ENCODE measurements around the gene CCDC85A.
"Not testable (repeated sequence)": the region's sequence is repeated elsewhere in the genome, so short reads cannot be mapped to it uniquely, and the experiment has no call there.

Gene CCDC85A

DNA sequence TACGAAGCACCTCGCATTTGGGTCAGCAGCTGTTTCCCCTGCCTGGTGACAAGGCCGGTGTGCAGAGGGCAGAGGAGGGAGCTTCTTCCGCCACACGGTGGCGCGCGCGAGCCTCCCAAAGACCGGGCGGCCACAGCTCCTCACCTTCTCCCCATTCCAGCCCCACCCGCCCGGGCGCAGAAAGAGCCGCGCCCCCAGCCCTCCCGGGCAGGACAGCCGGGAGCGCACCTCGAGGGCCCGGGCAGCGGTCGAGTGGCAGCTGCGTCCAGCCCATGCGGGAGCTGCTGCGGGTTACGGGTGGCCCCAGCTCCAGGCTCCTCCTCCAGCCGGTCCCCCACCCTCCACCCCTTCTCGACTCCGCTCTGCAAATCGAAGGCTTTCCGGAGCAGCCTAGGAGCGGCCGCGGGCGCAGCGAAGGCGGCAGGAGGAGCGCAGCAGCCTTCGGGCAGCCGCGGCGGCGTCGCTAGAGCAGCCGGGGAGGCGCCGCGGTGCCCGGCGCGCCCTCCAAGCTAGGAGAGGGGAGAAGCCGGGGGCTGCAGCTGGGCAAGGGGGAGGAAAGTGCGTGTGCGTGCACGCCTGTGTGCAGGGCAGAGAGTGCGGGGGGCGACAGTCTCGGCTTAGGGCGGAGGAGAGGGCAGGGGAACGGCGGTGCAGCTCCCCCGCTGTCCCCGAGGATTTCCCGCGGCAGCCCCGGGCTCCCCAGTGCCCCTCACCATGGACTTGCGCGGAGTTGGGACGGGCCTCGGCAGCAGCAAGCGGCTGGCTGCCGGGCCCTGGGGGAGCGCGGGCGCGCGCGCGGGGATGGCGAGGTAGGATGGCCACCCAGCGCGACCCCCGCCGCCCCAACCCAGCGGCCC is at the start of gene CCDC85A:
Gene CCDC85A, plus strand, starts transcription at position 348 of the 857 bp plus-strand sequence. CDS start 635 bp downstream, outside the sequence.
- DNase-seq: peak; percentile 9

- DNase-seq: no peak
These were observed 48.9 kb upstream of the CCDC85A start for GRCh38 chr2:56134861-56135260.

DNA sequence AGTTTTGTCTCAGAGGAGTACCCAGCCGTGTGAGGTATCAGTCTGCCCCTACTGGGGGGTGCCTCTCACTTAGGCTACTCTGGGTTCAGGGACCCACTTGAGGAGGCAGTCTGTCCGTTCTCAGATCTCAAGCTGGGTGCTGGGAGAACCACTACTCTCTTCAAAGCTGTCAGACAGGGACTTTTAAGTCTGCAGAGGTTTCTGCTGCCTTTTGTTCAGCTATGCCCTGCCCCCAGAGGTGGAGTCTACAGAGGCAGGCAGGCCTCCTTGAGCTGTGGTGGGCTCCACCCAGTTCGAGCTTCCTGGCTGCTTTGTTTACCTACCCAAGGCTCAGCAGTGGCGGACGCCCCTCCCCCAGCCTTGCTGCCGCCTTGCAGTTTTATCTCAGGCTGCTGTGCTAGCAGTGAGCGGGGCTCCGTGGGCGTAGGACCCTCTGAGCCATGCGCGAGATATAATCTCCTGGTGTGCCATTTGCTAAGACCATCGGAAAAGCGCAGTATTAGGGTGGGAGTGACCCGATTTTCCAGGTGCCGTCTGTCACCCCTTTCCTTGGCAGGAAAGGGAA is 41.2 kb upstream of the CCDC85A start:
- not testable (repeated sequence) for DNase-seq

DNA sequence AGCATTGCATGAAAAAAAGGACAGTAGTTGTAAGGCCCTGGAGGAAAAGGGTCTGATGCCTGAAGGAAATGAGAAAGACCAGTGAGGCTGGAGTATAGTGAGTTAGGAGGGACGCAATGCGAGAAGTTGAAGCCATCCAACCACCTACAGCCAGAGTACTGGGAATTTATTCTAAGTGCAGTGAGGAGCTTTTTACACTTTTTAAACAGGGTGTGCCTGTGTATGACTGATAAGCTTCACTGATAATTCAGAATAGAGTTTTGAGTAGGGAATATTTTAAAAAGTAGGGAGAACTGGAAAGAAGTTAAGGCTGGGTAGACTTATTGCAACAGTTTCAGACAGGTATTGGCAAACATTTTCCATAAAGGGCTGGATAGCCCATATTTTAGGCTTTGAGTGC is 35.9 kb upstream of the CCDC85A start:
- DNase-seq: no peak

- no peak for DNase-seq
These were observed 35.0 kb upstream of the CCDC85A start for GRCh38 chr2:56148825-56149224.

DNA sequence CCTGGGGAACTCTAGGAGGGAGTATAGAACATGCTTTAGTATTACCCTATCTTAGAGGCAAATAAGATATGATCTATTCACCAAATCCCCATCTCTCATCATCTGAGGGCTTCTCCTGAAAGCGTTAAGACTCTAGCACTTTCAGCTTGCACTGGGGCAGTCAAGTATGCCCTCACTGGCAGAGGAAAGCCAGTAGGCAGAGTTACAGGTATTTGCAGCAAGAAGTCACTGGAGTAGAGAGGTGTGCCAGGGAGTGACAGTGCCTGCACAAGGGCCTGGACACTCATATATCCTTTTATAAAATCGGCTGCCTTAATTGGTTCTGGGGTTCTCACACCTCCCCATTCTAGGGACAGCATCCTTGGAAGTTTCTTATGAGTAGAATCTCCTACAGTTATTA is 31.9 kb upstream of the CCDC85A start:
- no peak for DNase-seq

- no peak for DNase-seq
These were observed 28.6 kb upstream of the CCDC85A start for GRCh38 chr2:56155188-56155587.

GRCh38 chr2:56159875-56160274 is 23.9 kb upstream of the CCDC85A start:
- DNase-seq: not testable (repeated sequence)

DNA sequence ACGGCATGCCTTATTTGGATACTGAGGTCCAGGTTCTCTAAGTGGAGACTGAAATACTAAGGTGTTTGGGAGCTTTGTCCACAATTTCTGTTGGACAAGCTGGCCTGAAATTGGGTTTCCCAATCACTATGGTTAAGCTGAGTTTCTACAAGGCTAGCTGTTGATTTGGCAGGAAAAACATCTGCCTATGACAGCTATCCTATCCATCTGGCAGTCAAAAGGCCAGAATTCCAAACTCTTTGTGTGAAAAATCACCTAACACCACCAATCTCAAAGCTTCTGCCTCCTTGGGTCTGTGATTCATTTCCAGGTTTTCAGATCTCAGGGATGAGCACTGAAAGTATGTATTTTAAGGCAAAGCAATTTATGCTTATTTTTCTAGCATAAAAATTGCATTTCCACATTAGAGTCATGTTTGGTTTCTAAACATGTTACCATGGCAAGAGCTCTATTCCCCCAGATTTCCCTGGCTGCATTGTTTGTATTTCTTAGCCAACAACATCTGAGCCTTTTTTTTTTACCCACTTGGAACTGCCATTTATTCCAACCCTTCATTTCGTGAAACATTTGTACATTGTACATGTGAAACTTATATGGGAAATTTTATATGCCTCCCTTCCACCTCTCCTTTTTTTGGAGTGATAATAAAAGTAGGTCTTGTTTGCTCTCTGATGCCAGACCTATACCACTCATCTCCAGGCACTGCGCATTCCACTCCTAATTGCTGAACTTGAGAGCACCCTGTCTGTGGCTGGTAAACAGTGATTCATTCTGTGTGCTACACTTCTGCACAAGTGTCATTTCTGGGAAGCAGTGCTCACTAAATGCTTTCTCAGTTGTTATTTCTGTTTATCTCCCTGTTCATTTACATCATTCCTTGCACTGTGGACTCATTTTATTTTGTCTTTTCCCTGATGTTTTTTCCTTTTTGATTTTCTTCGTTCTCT is 15.9 kb upstream of the CCDC85A start:
- DNase-seq: no peak

- no peak for DNase-seq
These were observed 14.3 kb upstream of the CCDC85A start for GRCh38 chr2:56169521-56169920.

- no peak for DNase-seq
These were observed 13.3 kb upstream of the CCDC85A start for GRCh38 chr2:56170504-56170903.

- no peak for DNase-seq
These were observed 12.8 kb upstream of the CCDC85A start for GRCh38 chr2:56170988-56171387.

- no peak for DNase-seq
These were observed 8.0 kb upstream of the CCDC85A start for GRCh38 chr2:56175779-56176178.

DNA sequence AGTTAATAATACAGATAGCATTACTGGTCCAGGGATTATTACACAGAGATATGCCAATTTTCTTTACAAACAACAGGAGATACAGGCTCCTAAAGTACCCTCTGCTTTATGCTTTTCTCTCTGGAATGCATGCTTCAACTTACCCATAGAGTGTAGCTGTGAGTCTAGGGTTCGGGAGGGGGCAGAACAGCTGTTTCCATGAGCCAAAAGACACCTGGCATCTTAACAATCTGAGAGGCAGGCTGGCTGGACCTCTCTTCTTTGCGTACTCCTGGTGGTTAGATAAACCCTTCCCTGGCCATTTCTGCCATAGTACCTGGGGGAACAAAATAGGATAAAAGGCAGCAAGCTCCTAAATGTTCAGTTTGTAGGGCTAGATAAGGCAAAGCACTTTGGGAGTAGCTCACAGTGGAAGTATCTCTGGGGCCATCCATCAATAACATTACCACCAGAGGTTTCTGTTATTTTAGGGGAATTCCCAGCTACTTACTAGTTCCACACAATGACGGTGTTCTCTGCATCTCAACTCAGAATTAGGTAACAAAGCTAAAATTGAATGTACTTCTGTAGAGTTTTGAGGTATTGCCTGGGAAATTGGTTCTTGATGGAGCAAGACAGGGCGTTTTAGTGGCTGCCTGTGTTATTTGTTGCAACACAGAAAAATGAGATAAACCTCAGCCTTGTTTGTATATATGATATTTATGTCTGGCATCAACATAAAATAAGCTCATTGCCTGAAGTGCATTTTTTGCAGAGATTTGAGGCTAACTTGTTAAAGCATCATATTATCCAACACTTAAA is 6.2 kb upstream of the CCDC85A start:
- no peak for DNase-seq

DNA sequence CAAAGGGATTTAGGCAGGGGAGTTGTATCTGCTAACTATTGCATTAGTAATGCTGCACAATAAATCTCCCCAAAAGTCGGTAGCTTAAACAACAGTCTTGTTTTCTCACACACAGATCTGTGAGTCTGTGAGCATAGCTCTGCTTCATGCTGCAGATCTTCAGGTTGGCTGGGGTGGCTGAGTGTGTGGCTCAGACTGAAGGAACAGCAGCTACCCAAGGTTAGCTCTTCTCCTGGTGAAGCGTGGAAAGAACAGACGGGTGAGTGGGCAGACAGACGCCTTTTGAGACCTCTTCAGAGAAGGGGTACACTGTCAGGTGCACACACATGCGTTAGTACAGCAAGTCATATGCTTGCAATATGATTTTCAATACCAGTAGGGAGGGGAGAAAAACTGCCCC is 3.9 kb upstream of the CCDC85A start:
- no peak for DNase-seq

DNA sequence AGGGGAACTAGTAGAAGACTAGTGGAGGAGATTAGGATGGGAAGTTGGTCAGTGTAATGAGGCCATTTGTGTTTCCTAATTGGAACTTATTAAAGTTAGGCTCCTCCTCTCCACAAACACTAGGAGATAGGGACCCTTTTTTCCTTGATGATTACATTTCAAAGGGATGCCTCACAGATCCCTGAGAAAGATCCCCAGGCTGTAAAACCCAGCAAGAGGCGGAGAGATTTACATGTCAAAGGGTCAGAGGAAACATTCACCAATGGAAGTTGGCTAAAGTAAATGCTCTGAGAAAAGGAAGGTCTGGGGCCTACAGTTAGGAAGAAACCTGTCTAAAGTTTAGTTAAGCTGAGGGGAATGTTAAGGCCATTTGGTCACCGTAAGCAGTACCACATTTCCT is 1.4 kb upstream of the CCDC85A start:
- DNase-seq: no peak

- DNase-seq: no peak
These were observed 766 bp downstream of the CCDC85A start for GRCh38 chr2:56184500-56185011.

DNA sequence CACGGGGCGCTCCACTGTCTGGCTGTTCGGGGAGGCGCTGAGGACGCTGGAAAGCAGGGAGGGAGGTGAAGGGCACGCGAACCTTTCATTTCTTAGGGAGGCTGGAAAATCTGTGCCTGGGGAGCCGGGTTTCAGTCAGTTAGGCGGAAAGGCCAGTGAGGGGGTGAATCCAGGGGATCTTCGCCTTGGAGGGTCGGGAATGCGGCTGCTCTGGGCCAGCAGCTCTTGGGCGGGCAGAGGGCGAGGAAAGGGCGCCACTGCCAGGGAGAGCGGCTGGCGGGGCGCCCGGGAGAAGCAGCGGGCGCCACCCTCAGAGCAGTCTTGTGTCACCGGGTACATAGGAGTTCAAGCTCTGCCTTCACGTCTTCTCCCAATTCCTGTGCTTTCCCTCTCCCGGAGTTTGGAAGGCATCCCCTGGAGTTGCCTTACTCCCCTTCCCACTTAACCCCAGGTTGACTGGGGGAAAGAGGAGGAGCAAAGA is 1.4 kb downstream of the CCDC85A start:
- DNase-seq: no peak

DNA sequence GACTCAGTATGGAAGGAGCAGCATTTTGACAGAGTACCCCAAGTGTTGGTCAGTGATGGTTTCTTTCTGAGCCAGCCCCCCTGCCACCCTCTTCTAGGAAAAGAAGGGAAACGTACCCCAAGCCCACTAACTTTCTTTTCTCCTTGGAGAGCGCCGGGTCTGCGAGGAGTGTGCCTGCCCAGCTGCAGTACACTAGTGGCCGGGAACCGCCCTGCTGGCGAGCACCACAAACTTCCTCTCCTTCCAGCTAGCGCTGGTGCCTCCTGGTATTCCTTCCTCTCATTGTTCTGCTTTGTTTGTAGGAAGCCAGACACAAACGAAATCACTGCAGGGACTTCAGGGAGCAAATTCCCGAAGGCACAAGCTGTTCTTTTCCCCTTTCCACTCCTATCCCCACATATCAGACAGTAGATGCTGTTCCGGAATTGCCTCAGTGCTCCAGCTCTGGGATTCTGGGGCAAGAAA is 1.8 kb downstream of the CCDC85A start:
- no peak for DNase-seq

GRCh38 chr2:56191617-56192016 is 7.8 kb downstream of the CCDC85A start:
- no peak for DNase-seq

- no peak for DNase-seq
These were observed 9.0 kb downstream of the CCDC85A start for GRCh38 chr2:56192664-56193305.

Data from activated gamma-delta T cell treated with Interleukin-2 at 50 U/mL for 16 hours (primary cell).